IMR-90 (cell line): ENCODE results near the gene PDE4B. TPM values are rescaled to one million over a fixed set of nuclear protein-coding genes. Genes with fewer than 3 reads are reported as not detected.

ENCODE experiments used
- ATAC-seq: fragments of 200-7000 bp; cut with Tn5 transposase; 2 replicates; pipeline ENCODE4 v1.9.1; 2020; ENCODE audit warnings: low read depth, mild to moderate bottlenecking, moderate library complexity
- BruUV-seq: library from RNA; stranded (reverse); fragments of 400-500 nt; replicated peaks from 2 replicates; lab custom pipeline; 2021; lab: Mats Ljungman, UMichigan
- CTCF ChIA-PET: fragments of 300-600 bp; formaldehyde crosslinking; extraction: SDS; loops from one replicate; lab custom pipeline; 2021; ENCODE audit warnings: antibody characterized with exemption; lab: Yijun Ruan, JAX
- POLR2A ChIA-PET: fragments of 300-600 bp; sonication (Branson Sonifier 250); formaldehyde crosslinking; loops from one replicate; lab custom pipeline; 2022; ENCODE audit warnings: antibody characterized with exemption; ENCODE audit not compliant: unreplicated experiment; lab: Charles Lee
- DNase-seq: peaks from one replicate; pipeline ENCODE4 v3.0.0; 2013
- H2AFZ ChIP-seq: replicated peaks from 2 replicates; pipeline ENCODE3; 2013; ENCODE audit warnings: low read length, mild to moderate bottlenecking; ENCODE audit not compliant: poor library complexity
- H2AK5ac ChIP-seq: 2 replicates; pipeline ENCODE4 v1.6.1; 2013; ENCODE audit warnings: low read depth, low read length, inconsistent platforms
- H2AK9ac ChIP-seq: replicated peaks from 2 replicates; pipeline ENCODE3; 2013; ENCODE audit warnings: mild to moderate bottlenecking, low read depth, low read length, moderate library complexity; ENCODE audit not compliant: poor library complexity
- H2BK120ac ChIP-seq: 2 replicates; pipeline ENCODE4 v1.6.1; 2013; ENCODE audit warnings: low read depth, low read length, inconsistent platforms
- H2BK15ac ChIP-seq: 3 replicates; pipeline ENCODE4 v1.6.1; 2013; ENCODE audit warnings: low read depth, low read length, inconsistent platforms
- H2BK20ac ChIP-seq: 2 replicates; pipeline ENCODE4 v1.6.1; 2013; ENCODE audit warnings: low read depth, mild to moderate bottlenecking, inconsistent platforms, low read length, moderate library complexity
- H2BK5ac ChIP-seq: 2 replicates; pipeline ENCODE4 v1.6.1; 2013; ENCODE audit warnings: mild to moderate bottlenecking, low read depth, low read length, inconsistent platforms; ENCODE audit not compliant: poor library complexity, severe bottlenecking
- H3K14ac ChIP-seq: replicated peaks from 2 replicates; pipeline ENCODE4 v1.6.1; 2013; ENCODE audit warnings: low read depth, low read length, inconsistent platforms
- H3K18ac ChIP-seq: 2 replicates; pipeline ENCODE4 v1.6.1; 2013; ENCODE audit warnings: low read depth, low read length, control low read depth
- H3K23ac ChIP-seq: 2 replicates; pipeline ENCODE4 v1.6.1; 2013; ENCODE audit warnings: low read depth, low read length, inconsistent platforms
- H3K27ac ChIP-seq: 2 replicates; pipeline ENCODE4 v1.5.1; 2013; ENCODE audit warnings: mild to moderate bottlenecking, control low read depth, low read length; ENCODE audit not compliant: insufficient read depth
- H3K27me3 ChIP-seq: 2 replicates; pipeline ENCODE4 v1.6.1; 2013; ENCODE audit warnings: low read length; ENCODE audit not compliant: control insufficient read depth, insufficient read depth
- H3K36me3 ChIP-seq: 2 replicates; pipeline ENCODE4 v1.6.1; 2013; ENCODE audit warnings: low read length, mixed read lengths; ENCODE audit not compliant: control insufficient read depth, insufficient read depth
- H3K4ac ChIP-seq: 2 replicates; pipeline ENCODE4 v1.6.1; 2013; ENCODE audit warnings: low read depth, low read length, inconsistent platforms
- H3K4me1 ChIP-seq: 2 replicates; pipeline ENCODE4 v1.6.1; 2013; ENCODE audit warnings: low read length, mixed read lengths; ENCODE audit not compliant: control insufficient read depth, insufficient read depth
- H3K4me2 ChIP-seq: 2 replicates; pipeline ENCODE4 v1.6.1; 2013; ENCODE audit warnings: low read depth, mild to moderate bottlenecking, control low read depth, low read length, moderate library complexity
- H3K4me3 ChIP-seq: 2 replicates; pipeline ENCODE4 v1.5.1; 2013; ENCODE audit warnings: low read depth, mild to moderate bottlenecking, control low read depth, low read length, moderate library complexity; ENCODE audit not compliant: insufficient read depth
- H3K56ac ChIP-seq: 2 replicates; pipeline ENCODE4 v1.6.1; 2013; ENCODE audit warnings: low read length, inconsistent platforms; ENCODE audit not compliant: insufficient read depth; ENCODE audit errors: extremely low read depth
- H3K79me1 ChIP-seq, 2 experiments: 2 replicates each; pipeline ENCODE4 v1.6.1; 2013; ENCODE audit warnings: low read length in 2 of 2, inconsistent platforms in 1 of 2, low read depth in 1 of 2
- H3K9ac ChIP-seq: 2 replicates; pipeline ENCODE4 v1.6.1; 2013; ENCODE audit warnings: low read depth, low read length, control low read depth
- H3K9me1 ChIP-seq: 2 replicates; pipeline ENCODE4 v1.6.1; 2013; ENCODE audit warnings: low read length, inconsistent platforms; ENCODE audit not compliant: insufficient read depth
- H3K9me3 ChIP-seq: 2 replicates; pipeline ENCODE4 v1.6.1; 2013; ENCODE audit warnings: low read length; ENCODE audit not compliant: control insufficient read depth, insufficient read depth
- H4K20me1 ChIP-seq: 2 replicates; pipeline ENCODE4 v1.6.1; 2013; ENCODE audit warnings: low read length, inconsistent platforms; ENCODE audit not compliant: insufficient read depth
- H4K5ac ChIP-seq: 2 replicates; pipeline ENCODE4 v1.6.1; 2013; ENCODE audit warnings: mild to moderate bottlenecking, low read depth, low read length, control low read depth
- H4K8ac ChIP-seq, 2 experiments: 2 replicates each; pipeline ENCODE4 v1.6.1; 2013; ENCODE audit warnings: low read depth in 2 of 2, low read length in 2 of 2, control low read depth in 1 of 2, inconsistent platforms in 1 of 2
- H4K91ac ChIP-seq: 2 replicates; pipeline ENCODE4 v1.6.1; 2013; ENCODE audit warnings: low read depth, low read length, inconsistent platforms; ENCODE audit not compliant: insufficient read depth
- ELK1 ChIP-seq: fragments of 150-350 bp; IDR thresholded peaks from 2 replicates; pipeline ENCODE4 v1.6.1; 2016; ENCODE audit warnings: low read depth, mild to moderate bottlenecking, low read length, moderate library complexity, borderline replicate concordance
- RAD21 ChIP-seq: IDR thresholded peaks from 2 replicates; pipeline ENCODE4 v1.6.1; 2012; ENCODE audit warnings: low read length, improper control_type of control experiment
- RCOR1 ChIP-seq: IDR thresholded peaks from 2 replicates; pipeline ENCODE4 v1.6.1; 2012; ENCODE audit warnings: mild to moderate bottlenecking, low read length, improper control_type of control experiment; ENCODE audit not compliant: insufficient replicate concordance
- RFX5 ChIP-seq: IDR thresholded peaks from 2 replicates; pipeline ENCODE4 v1.8.0; 2012; ENCODE audit warnings: low read depth, mild to moderate bottlenecking, low read length, moderate library complexity
- WGBS, 2 experiments: methylation state at CpG; one replicate each; pipeline versions ENCODE4 v1.1.5 to v1.1.7; 2013; ENCODE audit warnings: missing lambda C conversion rate in 2 of 2; ENCODE audit not compliant: insufficient read length in 1 of 2; ENCODE audit errors: extremely low coverage in 2 of 2; 5-methylcytosine and 5-hydroxymethylcytosine counted together
- dilution Hi-C: fragments of 300-500 bp; cut with HindIII; formaldehyde crosslinking; loops from one replicate; pipeline ENCODE4 v1.14.3; 2018; ENCODE audit warnings: low sequenced_read_pairs; ENCODE audit not compliant: unreplicated experiment
- in situ Hi-C: fragments of 300-500 bp; cut with MboI; formaldehyde crosslinking; loops from 3 replicates; pipeline ENCODE4 v1.14.3; 2019; ENCODE audit warnings: low sequenced_read_pairs, inconsistent platforms, mixed read lengths
- intact Hi-C: fragments of 100-400 bp; cut with micrococcal nuclease; formaldehyde crosslinking; loops from 2 replicates; pipeline ENCODE4 v1.10.0; 2022
- polyA plus RNA-seq, 3 experiments: library from polyadenylated mRNA; depleted of rRNA; stranded (reverse); fragments of >200 nt; gene quantifications; 2 replicates each; pipeline ENCODE4 v1.2.3, GENCODE V29; 2012; ENCODE audit warnings: low replicate concordance in 1 of 3
- total RNA-seq: library from RNA; depleted of rRNA; stranded (reverse); fragments of >200 nt; gene quantifications from 2 replicates; pipeline ENCODE4 v1.2.3, GENCODE V29; 2012

Gene PDE4B
- total and polyA plus RNA-seq, 2 of the 4 experiments (the other 2 are of a cell fraction), result 5.8 to 21.3 TPM

- peak overlapping the region; percentile 27 for H2BK20ac ChIP-seq
- no peak overlapping the region; the same call in 1 of the 2 replicates for H3K9ac ChIP-seq
- 0 out of 2 replicates have a peak overlapping the region, but pooled peaks have one; percentile 0 for H2AK5ac ChIP-seq
- no peak for ATAC-seq
- no peak for DNase-seq
- peak overlapping the region; percentile 41 for H3K23ac ChIP-seq
- peak overlapping the region; percentile 84; the same call in 1 of the 2 replicates for H3K14ac ChIP-seq
- in situ Hi-C loops, result no loop called here
- H3K4me1 ChIP-seq, result peaks cover 14% of the 10 kb centered on the region
- H3K4me2 ChIP-seq, result peak overlapping the region; percentile 92
- peak overlapping the region; percentile 82; the same call in 1 of the 2 replicates for H3K18ac ChIP-seq
- H3K4me3 ChIP-seq, result no peak overlapping the region
- dilution Hi-C loops, result no loop called here
- H2BK15ac ChIP-seq, result no peak overlapping the region
- H4K91ac ChIP-seq, result no peak overlapping the region
- no peak overlapping the region for H2AK9ac ChIP-seq
- H3K56ac ChIP-seq, result no peak overlapping the region
- H3K4ac ChIP-seq, result peak overlapping the region; percentile 5
- H2BK5ac ChIP-seq, result peak overlapping the region; percentile 5
- intact Hi-C loops, result no loop called here
- ChIA-PET POLR2A (interaction anchor here (0.9 kb wide), 1 partner anchor 19 kb away, joined by 9 read pairs; no protein-coding TSS in a partner anchor), CTCF (interaction anchor here (0.7 kb wide), 1 partner anchor 11 kb away, joined by 3 read pairs; no protein-coding TSS in a partner anchor)
- H3K79me1 ChIP-seq, result peaks cover 13 to 42% of the 10 kb centered on the region in 2 experiments
- peaks cover 3% of the 10 kb centered on the region for H3K9me1 ChIP-seq
- no peaks in the 10 kb centered on the region for H3K9me3 ChIP-seq
- no peak overlapping the region for H2AFZ ChIP-seq
- H2BK120ac ChIP-seq, result peak overlapping the region; percentile 5; the same call in 1 of the 2 replicates
- H3K36me3 ChIP-seq, result peaks cover 11% of the 10 kb centered on the region
- TF ChIP-seq ELK1 (no peak), RCOR1 (no peak), RFX5 (no peak), RAD21 (no peak)
- WGBS, 2 experiments, result no CpG with 5 or more reads among the region's 2 CpGs
- no peaks in the 10 kb centered on the region for H3K27me3 ChIP-seq
- peak overlapping the region in 1 of 2 experiments; percentile 10; a peak in 1 of 4 replicates for H4K8ac ChIP-seq
- no peaks in the 10 kb centered on the region for H4K20me1 ChIP-seq
- H4K5ac ChIP-seq, result peak overlapping the region; percentile 57; the same call in 1 of the 2 replicates
- BruUV-seq, result no TSS peak
- H3K27ac ChIP-seq, result no peak overlapping the region
Observed at GRCh38 chr1:66339944-66340343, 547.2 kb downstream of the PDE4B start.
